CD14-positive monocyte (primary cell): ENCODE data around the gene FAM153A. TPM values are rescaled to one million over a fixed set of nuclear protein-coding genes. Genes with fewer than 3 reads are reported as not detected.
"Not testable (repeated sequence)": the region's sequence is repeated elsewhere in the genome, so short reads cannot be mapped to it uniquely, and the experiment has no call there.

ENCODE experiments used
- DNase-seq, 3 donors: peaks; one replicate each; pipeline ENCODE4 v3.0.0-alpha.2; 2011 to 2022
- H2AFZ ChIP-seq: 2 replicates; pipeline ENCODE4 v1.6.0; 2012; ENCODE audit warnings: mild to moderate bottlenecking, low read depth, low read length, inconsistent platforms; ENCODE audit not compliant: insufficient read depth, poor library complexity, severe bottlenecking
- H3K27ac ChIP-seq, 2 donors: 1 replicate in 1 of 2; 2 replicates in 1 of 2; pipeline ENCODE4 v1.5.1; 2012 to 2013; ENCODE audit warnings: low read length in 2 of 2, control low read depth in 1 of 2, inconsistent platforms in 1 of 2, low read depth in 1 of 2, mild to moderate bottlenecking in 1 of 2
- H3K27me3 ChIP-seq, 2 donors: one replicate each; pipeline versions ENCODE4 v1.6.0 to v1.6.1; 2011 to 2013; ENCODE audit warnings: low read length in 2 of 2; ENCODE audit not compliant: control insufficient read depth in 2 of 2, insufficient read depth in 2 of 2
- H3K36me3 ChIP-seq, 2 donors: replicated peaks in 1 of 2; 1 replicate in 1 of 2; 2 replicates in 1 of 2; pipeline versions ENCODE4 v1.5.1 to v1.6.1; 2012 to 2013; ENCODE audit warnings: low read length in 2 of 2, control low read depth in 1 of 2, inconsistent platforms in 1 of 2, mild to moderate bottlenecking in 1 of 2; ENCODE audit not compliant: insufficient read depth in 2 of 2, control insufficient read depth in 1 of 2
- H3K4me1 ChIP-seq, 2 donors: 1 replicate in 1 of 2; 2 replicates in 1 of 2; pipeline versions ENCODE4 v1.5.1 to v1.6.1; 2012 to 2013; ENCODE audit warnings: low read length in 2 of 2, control low read depth in 1 of 2, inconsistent platforms in 1 of 2, mild to moderate bottlenecking in 1 of 2, moderate library complexity in 1 of 2; ENCODE audit not compliant: insufficient read depth in 2 of 2, control insufficient read depth in 1 of 2
- H3K4me2 ChIP-seq: replicated peaks from 2 replicates; pipeline ENCODE3; 2012; ENCODE audit warnings: low read length, moderate library complexity, mild to moderate bottlenecking; ENCODE audit not compliant: poor library complexity, severe bottlenecking; ENCODE audit errors: extremely low read depth
- H3K4me3 ChIP-seq, 3 experiments: fragments of 200-600 bp in 1 of 3; sonication (generic) in 1 of 3; replicated peaks in 1 of 3; 1 replicate in 2 of 3; 2 replicates in 1 of 3; pipeline ENCODE4 v1.5.1; 2011 to 2013; ENCODE audit warnings: low read length in 3 of 3, mild to moderate bottlenecking in 3 of 3, control low read depth in 2 of 3, low read depth in 2 of 3, inconsistent platforms in 1 of 3, moderate library complexity in 1 of 3
- H3K79me2 ChIP-seq: 2 replicates; pipeline ENCODE4 v1.6.0; 2012; ENCODE audit warnings: mild to moderate bottlenecking, control low read depth, inconsistent platforms, low read length, moderate library complexity; ENCODE audit not compliant: insufficient read depth
- H3K9ac ChIP-seq: 2 replicates; pipeline ENCODE4 v1.6.0; 2017; ENCODE audit warnings: low read length, mild to moderate bottlenecking; ENCODE audit not compliant: insufficient read depth, poor library complexity, severe bottlenecking
- H3K9me3 ChIP-seq, 2 donors: replicated peaks in 1 of 2; 1 replicate in 1 of 2; 2 replicates in 1 of 2; pipeline versions ENCODE4 v1.5.1 to v1.6.1; 2012 to 2013; ENCODE audit warnings: low read length in 2 of 2, control low read depth in 1 of 2; ENCODE audit not compliant: control insufficient read depth in 1 of 2, insufficient read depth in 1 of 2
- H4K20me1 ChIP-seq: 2 replicates; pipeline ENCODE4 v1.6.0; 2012; ENCODE audit warnings: mild to moderate bottlenecking, low read length, control low read depth, moderate library complexity; ENCODE audit not compliant: insufficient read depth
- H3K27ac Mint-ChIP-seq, 7 donors: one replicate each; pipeline ENCODE4 v1.8.0; 2020; ENCODE audit warnings: mild to moderate bottlenecking in 7 of 7, mixed read lengths in 7 of 7, moderate library complexity in 6 of 7, inconsistent platforms in 2 of 7
- H3K27me3 Mint-ChIP-seq, 3 donors: one replicate each; pipeline ENCODE4 v1.8.0; 2021 to 2022; ENCODE audit warnings: low read depth in 3 of 3, mild to moderate bottlenecking in 3 of 3, mixed read lengths in 3 of 3, moderate library complexity in 3 of 3, inconsistent platforms in 1 of 3
- H3K36me3 Mint-ChIP-seq, 2 donors: one replicate each; pipeline ENCODE4 v1.8.0; 2020; ENCODE audit warnings: mixed read lengths in 2 of 2, inconsistent platforms in 1 of 2, mild to moderate bottlenecking in 1 of 2
- H3K4me1 Mint-ChIP-seq: one replicate; pipeline ENCODE4 v1.8.0; 2020; ENCODE audit warnings: mild to moderate bottlenecking, mixed read lengths
- H3K4me3 Mint-ChIP-seq, 2 donors: one replicate each; pipeline ENCODE4 v1.8.0; 2020; ENCODE audit warnings: mild to moderate bottlenecking in 2 of 2, mixed read lengths in 2 of 2, moderate library complexity in 1 of 2
- H3K9me3 Mint-ChIP-seq, 7 donors: one replicate each; pipeline ENCODE4 v1.8.0; 2020 to 2022; ENCODE audit warnings: mixed read lengths in 7 of 7, mild to moderate bottlenecking in 6 of 7, moderate library complexity in 6 of 7, inconsistent platforms in 2 of 7
- WGBS: methylation state at CpG from one replicate; pipeline ENCODE4 v1.1.5; 2013; ENCODE audit warnings: missing lambda C conversion rate; ENCODE audit not compliant: insufficient coverage; 5-methylcytosine and 5-hydroxymethylcytosine counted together
- intact Hi-C, 2 donors: fragments of 100-400 bp; cut with micrococcal nuclease; formaldehyde crosslinking; loops; one replicate each; pipeline versions ENCODE4 v1.15.0 to v1.15.1; 2023
- polyA minus RNA-seq: library from RNA; depleted of rRNA, polyadenylated mRNA; stranded (reverse); fragments of >200 nt; gene quantifications from 2 replicates; pipeline ENCODE4 v1.2.3, GENCODE V29; 2012
- polyA plus RNA-seq, 3 donors: library from polyadenylated mRNA; depleted of rRNA in 1 of 3; unstranded in 2 of 3; stranded (reverse) in 1 of 3; fragments of 300-500 nt in 2 of 3; fragments of >200 nt in 1 of 3; fragmentation: Illumina TruSeq in 2 of 3; gene quantifications; 1 replicate in 2 of 3; 2 replicates in 1 of 3; pipeline ENCODE4 v1.2.3, GENCODE V29; 2012 to 2021
- total RNA-seq, 12 experiments: library from RNA in 1 of 12; stranded (reverse) in 1 of 12; fragments of 120-200 nt in 1 of 12; gene quantifications; one replicate each; pipeline ENCODE4 v1.2.4 and lab custom pipeline; 2013 to 2026; ENCODE audit warnings: mixed read lengths in 6 of 12, inconsistent platforms in 1 of 12

The FAM153A gene
- not detected for total RNA-seq (2013)
- polyA plus RNA-seq (not detected), polyA minus RNA-seq (0.28 TPM in 1 of 2 replicates, not detected in the other), total RNA-seq (lab: John Stamatoyannopoulos, UW) (0 to 2.1 (median 0.08) reads per million in 11 experiments)

- H3K4me3 ChIP-seq, H3K79me2 ChIP-seq, H3K4me1 Mint-ChIP-seq, H3K27me3 Mint-ChIP-seq, H4K20me1 ChIP-seq, DNase-seq, H3K36me3 ChIP-seq, H3K9ac ChIP-seq, H3K4me1 ChIP-seq, H2AFZ ChIP-seq, intact Hi-C loops, H3K4me2 ChIP-seq, H3K27ac ChIP-seq, H3K36me3 Mint-ChIP-seq, H3K9me3 Mint-ChIP-seq, H3K9me3 ChIP-seq, H3K27ac Mint-ChIP-seq, H3K27me3 ChIP-seq: not testable (repeated sequence)
- peak within 1 kb of the TSS in 1 of 2 donors; percentile 72 for H3K4me3 Mint-ChIP-seq
- no CpG with 5 or more reads among the region's 67 CpGs for WGBS
Measured at GRCh38 chr5:177782792-177783633, at the start of gene FAM153A. Gene FAM153A (minus strand): TSS chr5:177782899.

- H3K4me2 ChIP-seq, H3K27me3 Mint-ChIP-seq, DNase-seq, H2AFZ ChIP-seq, H3K4me3 ChIP-seq, H3K27ac Mint-ChIP-seq, H3K36me3 ChIP-seq, H3K9me3 Mint-ChIP-seq, H3K36me3 Mint-ChIP-seq, H3K79me2 ChIP-seq, H4K20me1 ChIP-seq, H3K27me3 ChIP-seq, H3K4me1 ChIP-seq, H3K9me3 ChIP-seq, H3K27ac ChIP-seq, intact Hi-C loops, H3K4me1 Mint-ChIP-seq, H3K9ac ChIP-seq, H3K4me3 Mint-ChIP-seq: not testable (repeated sequence)
- WGBS, result no CpG with 5 or more reads among the region's 4 CpGs
Measured at GRCh38 chr5:177832287-177832686, 49.6 kb upstream of the FAM153A start.

GRCh38 chr5:177826073-177826472 is 43.4 kb upstream of the FAM153A start:
- intact Hi-C loops, DNase-seq, H3K27ac Mint-ChIP-seq, H3K4me2 ChIP-seq, H3K36me3 Mint-ChIP-seq, H2AFZ ChIP-seq, H3K27ac ChIP-seq, H3K4me3 ChIP-seq, H3K36me3 ChIP-seq, H4K20me1 ChIP-seq, H3K4me3 Mint-ChIP-seq, H3K27me3 Mint-ChIP-seq, H3K79me2 ChIP-seq, H3K9me3 Mint-ChIP-seq, H3K9me3 ChIP-seq, H3K9ac ChIP-seq, H3K4me1 ChIP-seq, H3K4me1 Mint-ChIP-seq, H3K27me3 ChIP-seq: not testable (repeated sequence)
- WGBS, result no CpG with 5 or more reads among the region's 4 CpGs

- H2AFZ ChIP-seq, intact Hi-C loops, H3K9ac ChIP-seq, H3K4me3 Mint-ChIP-seq, H3K4me1 Mint-ChIP-seq, H3K4me3 ChIP-seq, H3K27ac ChIP-seq, H4K20me1 ChIP-seq, H3K4me1 ChIP-seq, H3K79me2 ChIP-seq, H3K9me3 Mint-ChIP-seq, DNase-seq, H3K4me2 ChIP-seq, H3K27me3 Mint-ChIP-seq, H3K36me3 ChIP-seq, H3K27ac Mint-ChIP-seq, H3K27me3 ChIP-seq, H3K36me3 Mint-ChIP-seq, H3K9me3 ChIP-seq: not testable (repeated sequence)
- WGBS, result no CpG with 5 or more reads among the region's 2 CpGs
Measured at GRCh38 chr5:177824776-177825175, 42.1 kb upstream of the FAM153A start.
